Mesenchymal stem cell (in vitro differentiated cells and primary cell): ENCODE measurements around the gene CADPS.

Experiments
- DNase-seq: peaks from one replicate; pipeline ENCODE4 v3.0.0-alpha.2; 2013
- H2AFZ ChIP-seq: one replicate; pipeline ENCODE4 v1.6.1; 2013; ENCODE audit warnings: low read depth, mild to moderate bottlenecking, control low read depth, inconsistent platforms, low read length, moderate library complexity
- H2AK5ac ChIP-seq: 2 replicates; pipeline ENCODE4 v1.6.1; 2013; ENCODE audit warnings: low read length, moderate library complexity, mild to moderate bottlenecking, inconsistent platforms; ENCODE audit not compliant: severe bottlenecking
- H2BK120ac ChIP-seq: one replicate; pipeline ENCODE4 v1.6.1; 2013; ENCODE audit warnings: low read depth, mild to moderate bottlenecking, inconsistent platforms, low read length, moderate library complexity
- H2BK12ac ChIP-seq, 2 experiments: one replicate each; pipeline ENCODE4 v1.6.1; 2013; ENCODE audit warnings: inconsistent platforms in 2 of 2, low read length in 2 of 2, mild to moderate bottlenecking in 2 of 2, moderate library complexity in 2 of 2, control low read depth in 1 of 2
- H2BK15ac ChIP-seq: one replicate; pipeline ENCODE4 v1.6.1; 2013; ENCODE audit warnings: mild to moderate bottlenecking, low read depth, inconsistent platforms; ENCODE audit not compliant: poor library complexity, severe bottlenecking
- H2BK5ac ChIP-seq: 2 replicates; pipeline ENCODE4 v1.6.1; 2013; ENCODE audit warnings: low read depth, mild to moderate bottlenecking, low read length, control low read depth, inconsistent platforms; ENCODE audit not compliant: poor library complexity, severe bottlenecking
- H3K14ac ChIP-seq, 2 experiments: one replicate each; pipeline ENCODE4 v1.6.1; 2013; ENCODE audit warnings: inconsistent platforms in 2 of 2, low read length in 2 of 2, control low read depth in 1 of 2, mild to moderate bottlenecking in 1 of 2, moderate library complexity in 1 of 2
- H3K18ac ChIP-seq, 2 experiments: one replicate each; pipeline ENCODE4 v1.6.1; 2013; ENCODE audit warnings: inconsistent platforms in 2 of 2, low read length in 2 of 2, control low read depth in 1 of 2, low read depth in 1 of 2, mild to moderate bottlenecking in 1 of 2
- H3K23ac ChIP-seq, 2 experiments: one replicate each; pipeline ENCODE4 v1.6.1; 2013; ENCODE audit warnings: inconsistent platforms in 2 of 2, low read length in 2 of 2, mild to moderate bottlenecking in 2 of 2, moderate library complexity in 2 of 2, control low read depth in 1 of 2
- H3K27ac ChIP-seq: 2 replicates; pipeline ENCODE4 v1.5.1; 2013; ENCODE audit warnings: mild to moderate bottlenecking, moderate library complexity, low read length, control low read depth, inconsistent platforms; ENCODE audit not compliant: poor library complexity, severe bottlenecking
- H3K27me3 ChIP-seq, 2 experiments: 2 replicates each; pipeline versions ENCODE4 v1.6.1 to v1.7.0; 2013; ENCODE audit warnings: low read length in 2 of 2, mild to moderate bottlenecking in 2 of 2, moderate library complexity in 2 of 2, control low read depth in 1 of 2, inconsistent platforms in 1 of 2; ENCODE audit not compliant: control insufficient read depth in 1 of 2, insufficient read depth in 1 of 2
- H3K36me3 ChIP-seq, 2 experiments: 2 replicates each; pipeline versions ENCODE4 v1.6.1 to v1.7.0; 2013; ENCODE audit warnings: low read length in 2 of 2, control low read depth in 1 of 2, inconsistent platforms in 1 of 2, low read depth in 1 of 2, mild to moderate bottlenecking in 1 of 2; ENCODE audit not compliant: insufficient read depth in 2 of 2, control insufficient read depth in 1 of 2
- H3K4ac ChIP-seq, 2 experiments: one replicate each; pipeline ENCODE4 v1.6.1; 2013; ENCODE audit warnings: inconsistent platforms in 2 of 2, low read length in 2 of 2, mild to moderate bottlenecking in 2 of 2, moderate library complexity in 2 of 2, control low read depth in 1 of 2, low read depth in 1 of 2
- H3K4me1 ChIP-seq: 2 replicates; pipeline ENCODE4 v1.6.1; 2013; ENCODE audit warnings: low read depth, low read length, control low read depth; ENCODE audit not compliant: control insufficient read depth, insufficient read depth
- H3K4me2 ChIP-seq: 2 replicates; pipeline ENCODE4 v1.6.1; 2013; ENCODE audit warnings: low read length, mild to moderate bottlenecking, inconsistent platforms; ENCODE audit not compliant: poor library complexity, severe bottlenecking
- H3K4me3 ChIP-seq, 2 experiments: 2 replicates each; pipeline versions ENCODE4 v1.5.1 to v1.7.0; 2013; ENCODE audit warnings: low read length in 2 of 2, mild to moderate bottlenecking in 2 of 2, control low read depth in 1 of 2, low read depth in 1 of 2; ENCODE audit not compliant: insufficient read depth in 1 of 2
- H3K79me1 ChIP-seq: replicated peaks from 2 replicates; pipeline ENCODE4 v1.6.1; 2013; ENCODE audit warnings: mild to moderate bottlenecking, control low read depth, low read length, inconsistent platforms; ENCODE audit not compliant: poor library complexity, severe bottlenecking
- H3K9ac ChIP-seq: 2 replicates; pipeline ENCODE4 v1.7.0; 2013; ENCODE audit warnings: mild to moderate bottlenecking, low read length, moderate library complexity
- H3K9me3 ChIP-seq: 2 replicates; pipeline ENCODE4 v1.7.0; 2013; ENCODE audit warnings: mild to moderate bottlenecking, low read length; ENCODE audit not compliant: control insufficient read depth
- H4K8ac ChIP-seq: one replicate; pipeline ENCODE4 v1.6.1; 2013; ENCODE audit warnings: inconsistent platforms, mild to moderate bottlenecking, low read length, moderate library complexity
- H4K91ac ChIP-seq: one replicate; pipeline ENCODE4 v1.6.1; 2013; ENCODE audit warnings: mild to moderate bottlenecking, low read length, inconsistent platforms
- WGBS: methylation state at CpG from one replicate; pipeline ENCODE4 v1.1.7; 2013; ENCODE audit warnings: mixed read lengths; 5-methylcytosine and 5-hydroxymethylcytosine counted together

Gene CADPS

DNA sequence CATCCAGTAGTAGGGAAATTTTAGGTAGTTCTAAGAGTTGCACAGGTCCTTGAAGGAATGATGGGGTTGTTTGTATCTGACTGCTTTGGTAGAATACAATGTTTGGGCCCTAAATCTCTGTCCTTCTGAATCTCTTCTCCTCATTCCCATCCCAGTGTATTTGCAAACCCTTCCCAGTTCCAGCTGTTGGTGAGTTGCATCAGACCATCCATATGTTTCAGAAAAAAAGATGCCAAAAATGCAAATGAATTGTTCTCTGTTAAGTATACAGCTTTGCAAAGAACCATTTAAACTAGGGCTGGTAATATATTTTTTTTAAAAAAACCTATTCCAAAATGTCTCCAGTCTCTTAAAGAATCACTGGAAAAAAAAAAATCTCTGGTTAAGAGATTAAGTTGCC lies 251.0 kb downstream of the CADPS start:
- no peaks in the 10 kb centered on the region for H3K79me1 ChIP-seq
- H2BK12ac ChIP-seq: no peak overlapping the region
- H3K23ac ChIP-seq: no peak overlapping the region
- H3K27ac ChIP-seq: no peak overlapping the region
- H3K36me3 ChIP-seq: no peaks in the 10 kb centered on the region
- H2BK120ac ChIP-seq: no peak overlapping the region
- no peaks in the 10 kb centered on the region for H3K9me3 ChIP-seq
- no peak overlapping the region for H4K8ac ChIP-seq
- no peak overlapping the region for H3K14ac ChIP-seq
- no peak overlapping the region for H2AK5ac ChIP-seq
- H3K4me3 ChIP-seq: no peak overlapping the region
- no peak for DNase-seq
- H2BK15ac ChIP-seq: no peak overlapping the region
- no peaks in the 10 kb centered on the region for H3K4me1 ChIP-seq
- no peak overlapping the region for H2BK5ac ChIP-seq
- no peak overlapping the region for H3K4ac ChIP-seq
- no peak overlapping the region for H4K91ac ChIP-seq
- H3K18ac ChIP-seq: no peak overlapping the region
- no peak overlapping the region for H2AFZ ChIP-seq
- no peak overlapping the region for H3K9ac ChIP-seq
- no peak overlapping the region for H3K4me2 ChIP-seq
- H3K27me3 ChIP-seq: peaks cover 0 to 13% of the 10 kb centered on the region in 2 experiments

DNA sequence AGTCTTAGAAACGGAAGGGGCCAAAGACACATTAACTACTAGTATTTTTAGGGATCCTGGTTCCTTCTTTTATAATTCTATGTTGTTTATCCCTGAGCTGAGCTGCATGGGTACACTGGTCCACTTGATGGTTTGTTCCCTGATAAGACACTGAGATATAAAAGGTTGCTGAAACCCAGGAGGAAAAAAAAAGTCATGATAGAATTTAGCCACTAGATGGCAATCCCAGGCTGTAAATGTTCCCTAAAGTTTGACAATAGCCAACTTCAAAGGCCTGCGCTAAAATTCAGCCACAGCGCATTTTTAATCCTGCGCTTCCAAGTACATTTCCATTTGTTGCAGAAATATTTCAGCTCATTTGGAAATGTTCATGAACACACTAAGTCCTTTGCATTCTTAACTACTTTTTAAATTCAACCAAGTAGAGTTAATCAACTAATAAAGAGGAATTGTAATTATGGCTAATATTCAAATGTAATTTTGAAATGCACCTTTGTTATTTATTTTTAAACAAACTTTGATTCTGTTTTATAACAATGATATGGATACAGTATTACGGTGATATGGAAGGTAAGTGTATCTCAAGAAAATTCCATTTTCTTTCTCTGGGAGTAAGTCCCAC lies 252.6 kb downstream of the CADPS start:
- Histone ChIP-seq H3K14ac (no peak overlapping the region), H4K91ac (no peak overlapping the region), H3K36me3 (no peaks in the 10 kb centered on the region), H3K4me1 (no peaks in the 10 kb centered on the region), H3K27ac (no peak overlapping the region), H3K9ac (no peak overlapping the region), H2AK5ac (no peak overlapping the region), H3K4ac (no peak overlapping the region), H2BK5ac (no peak overlapping the region), H3K79me1 (no peaks in the 10 kb centered on the region), H3K9me3 (no peaks in the 10 kb centered on the region), H2BK12ac (no peak overlapping the region), H2BK15ac (no peak overlapping the region), H2AFZ (no peak overlapping the region), H3K18ac (no peak overlapping the region), H3K23ac (no peak overlapping the region), H2BK120ac (no peak overlapping the region), H3K4me3 (no peak overlapping the region), H3K27me3 (peaks cover 0 to 11% of the 10 kb centered on the region in 2 experiments), H4K8ac (no peak overlapping the region), H3K4me2 (no peak overlapping the region)
- WGBS: 53% methylated on average over 4 of the region's 5 CpGs
- DNase-seq: peak; percentile 64

GRCh38 chr3:62621925-62622324 lies 253.3 kb downstream of the CADPS start:
- H3K9me3 ChIP-seq: no peaks in the 10 kb centered on the region
- no peak overlapping the region for H3K23ac ChIP-seq
- no peak overlapping the region for H3K18ac ChIP-seq
- 73% methylated on average over 6 of the region's 6 CpGs for WGBS
- no peak overlapping the region for H2BK15ac ChIP-seq
- H3K79me1 ChIP-seq: no peaks in the 10 kb centered on the region
- no peak overlapping the region for H3K14ac ChIP-seq
- H3K27ac ChIP-seq: no peak overlapping the region
- H2AFZ ChIP-seq: no peak overlapping the region
- no peak overlapping the region for H2BK120ac ChIP-seq
- no peak overlapping the region for H3K9ac ChIP-seq
- H3K4me2 ChIP-seq: no peak overlapping the region
- peaks cover 0 to 9% of the 10 kb centered on the region in 2 experiments for H3K27me3 ChIP-seq
- no peak overlapping the region for H4K91ac ChIP-seq
- no peaks in the 10 kb centered on the region for H3K36me3 ChIP-seq
- no peaks in the 10 kb centered on the region for H3K4me1 ChIP-seq
- H2AK5ac ChIP-seq: no peak overlapping the region
- no peak for DNase-seq
- H3K4ac ChIP-seq: no peak overlapping the region
- H3K4me3 ChIP-seq: no peak overlapping the region
- H2BK5ac ChIP-seq: no peak overlapping the region
- no peak overlapping the region for H2BK12ac ChIP-seq
- no peak overlapping the region for H4K8ac ChIP-seq

DNA sequence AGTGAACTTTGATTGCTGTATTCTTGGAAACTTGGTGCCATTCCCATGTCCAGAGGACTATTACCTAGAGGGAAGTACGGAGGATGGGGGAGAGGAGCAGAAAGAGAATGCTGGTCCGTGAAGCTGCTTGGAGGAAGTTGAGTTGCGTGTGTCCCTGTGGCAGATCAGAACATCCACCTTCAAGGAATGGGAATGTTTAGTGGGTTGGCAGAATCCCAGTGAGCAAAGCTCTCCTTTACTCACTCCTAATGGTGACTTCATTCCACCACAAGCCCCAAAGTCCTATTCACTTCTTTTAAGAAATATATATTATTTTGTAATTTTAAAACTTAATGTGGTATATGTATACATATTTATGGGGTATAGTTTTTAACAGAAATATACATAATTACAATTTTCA lies 254.0 kb downstream of the CADPS start:
- H3K4me2 ChIP-seq: no peak overlapping the region
- no peaks in the 10 kb centered on the region for H3K4me1 ChIP-seq
- no peak overlapping the region for H3K4me3 ChIP-seq
- no peak overlapping the region for H2AK5ac ChIP-seq
- no peaks in the 10 kb centered on the region for H3K36me3 ChIP-seq
- H4K91ac ChIP-seq: no peak overlapping the region
- no peak overlapping the region for H4K8ac ChIP-seq
- H3K18ac ChIP-seq: no peak overlapping the region
- H3K9me3 ChIP-seq: no peaks in the 10 kb centered on the region
- 54% methylated on average over 2 of the region's 3 CpGs for WGBS
- H3K27me3 ChIP-seq: peaks cover 0 to 6% of the 10 kb centered on the region in 2 experiments
- H2BK12ac ChIP-seq: no peak overlapping the region
- no peak overlapping the region for H2BK5ac ChIP-seq
- H3K9ac ChIP-seq: no peak overlapping the region
- H2BK120ac ChIP-seq: no peak overlapping the region
- H3K23ac ChIP-seq: no peak overlapping the region
- no peak overlapping the region for H3K14ac ChIP-seq
- no peak overlapping the region for H3K4ac ChIP-seq
- H3K79me1 ChIP-seq: no peaks in the 10 kb centered on the region
- DNase-seq: no peak
- H2AFZ ChIP-seq: no peak overlapping the region
- H3K27ac ChIP-seq: no peak overlapping the region
- H2BK15ac ChIP-seq: no peak overlapping the region
